Astrocyte (in vitro differentiated cells and primary cell): ENCODE data around the gene MYOZ1. TPM values are rescaled to one million over a fixed set of nuclear protein-coding genes. Genes with fewer than 3 reads are reported as not detected.
"Not testable (repeated sequence)": the region's sequence is repeated elsewhere in the genome, so short reads cannot be mapped to it uniquely, and the experiment has no call there.

Source experiments
- DNase-seq: peaks from one replicate; pipeline ENCODE4 v3.0.0-alpha.2; 2010; ENCODE audit warnings: low read depth
- FAIRE-seq: peaks from 2 replicates; lab custom pipeline; 2011; peaks lifted over from hg19 to GRCh38; lab: Jason Lieb, UNC
- H2AFZ ChIP-seq: 2 replicates; pipeline ENCODE4 v1.6.0; 2012; ENCODE audit warnings: low read depth, low read length, inconsistent platforms
- H3K27ac ChIP-seq: 2 replicates; pipeline ENCODE4 v1.5.1; 2011; ENCODE audit warnings: low read depth, low read length, inconsistent platforms
- H3K27me3 ChIP-seq: 2 replicates; pipeline ENCODE4 v1.6.0; 2011; ENCODE audit warnings: low read length, inconsistent platforms; ENCODE audit not compliant: insufficient read depth
- H3K36me3 ChIP-seq: 2 replicates; pipeline ENCODE4 v1.5.1; 2011; ENCODE audit warnings: low read length, inconsistent platforms; ENCODE audit not compliant: insufficient read depth
- H3K4me1 ChIP-seq: 2 replicates; pipeline ENCODE4 v1.5.1; 2011; ENCODE audit warnings: low read length, inconsistent platforms; ENCODE audit not compliant: insufficient read depth
- H3K4me2 ChIP-seq: 2 replicates; pipeline ENCODE4 v1.6.0; 2012; ENCODE audit warnings: low read length, inconsistent platforms
- H3K4me3 ChIP-seq: 2 replicates; pipeline ENCODE4 v1.5.1; 2011; ENCODE audit warnings: low read depth, mild to moderate bottlenecking, low read length, inconsistent platforms; ENCODE audit not compliant: insufficient read depth
- H3K79me2 ChIP-seq: 2 replicates; pipeline ENCODE4 v1.6.0; 2012; ENCODE audit warnings: mild to moderate bottlenecking, low read length, inconsistent platforms; ENCODE audit not compliant: insufficient read depth
- H3K9ac ChIP-seq: 2 replicates; pipeline ENCODE4 v1.6.0; 2012; ENCODE audit warnings: mild to moderate bottlenecking, low read length, inconsistent platforms
- H3K9me3 ChIP-seq: 2 replicates; pipeline ENCODE4 v1.5.1; 2012; ENCODE audit warnings: low read depth, mild to moderate bottlenecking, low read length, inconsistent platforms; ENCODE audit not compliant: insufficient read depth
- H4K20me1 ChIP-seq: 2 replicates; pipeline ENCODE4 v1.6.0; 2012; ENCODE audit warnings: low read length, inconsistent platforms; ENCODE audit not compliant: insufficient read depth
- H3K27ac Mint-ChIP-seq: one replicate; pipeline ENCODE4 v1.8.0; 2021; ENCODE audit warnings: mild to moderate bottlenecking, mixed read lengths; ENCODE audit not compliant: unreplicated experiment
- H3K27me3 Mint-ChIP-seq: one replicate; pipeline ENCODE4 v1.8.0; 2021; ENCODE audit warnings: low read depth, mixed read lengths; ENCODE audit not compliant: unreplicated experiment
- H3K36me3 Mint-ChIP-seq: one replicate; pipeline ENCODE4 v1.8.0; 2021; ENCODE audit warnings: low read depth, mixed read lengths; ENCODE audit not compliant: unreplicated experiment
- H3K4me1 Mint-ChIP-seq: one replicate; pipeline ENCODE4 v1.8.0; 2021; ENCODE audit warnings: low read depth, mixed read lengths; ENCODE audit not compliant: unreplicated experiment
- H3K4me3 Mint-ChIP-seq: one replicate; pipeline ENCODE4 v1.8.0; 2021; ENCODE audit warnings: mild to moderate bottlenecking, moderate library complexity, mixed read lengths; ENCODE audit not compliant: unreplicated experiment
- H3K9me3 Mint-ChIP-seq: one replicate; pipeline ENCODE4 v1.8.0; 2021; ENCODE audit warnings: mild to moderate bottlenecking, mixed read lengths; ENCODE audit not compliant: unreplicated experiment
- total RNA-seq: library from RNA; stranded (reverse); gene quantifications from 2 replicates; pipeline ENCODE4 v1.2.1, GENCODE V29; 2021

Gene MYOZ1
- total RNA-seq, 1 donor from 2014 or later, result 2.2 TPM

GRCh38 chr10:73668378-73668777, 27.1 kb upstream of the MYOZ1 start:
- H3K27me3 Mint-ChIP-seq, H3K27ac ChIP-seq: not testable (repeated sequence)

GRCh38 chr10:73666153-73666809, 25.0 kb upstream of the MYOZ1 start:
- H3K4me1 Mint-ChIP-seq, result peaks cover 16% of the 10 kb centered on the region
- H3K27me3 ChIP-seq, H3K79me2 ChIP-seq, H3K27me3 Mint-ChIP-seq, H4K20me1 ChIP-seq, H2AFZ ChIP-seq, H3K9me3 ChIP-seq, H3K4me3 ChIP-seq, H3K4me3 Mint-ChIP-seq, H3K9me3 Mint-ChIP-seq, H3K36me3 Mint-ChIP-seq, H3K36me3 ChIP-seq, H3K27ac ChIP-seq, H3K9ac ChIP-seq, H3K4me2 ChIP-seq, H3K27ac Mint-ChIP-seq, H3K4me1 ChIP-seq, FAIRE-seq: not testable (repeated sequence)
- peak; percentile 35 for DNase-seq

More at GRCh38 chr10:73668378-73668777, 27.1 kb upstream of the MYOZ1 start:
- H4K20me1 ChIP-seq, H3K27me3 ChIP-seq, H3K9me3 Mint-ChIP-seq, H3K4me3 ChIP-seq, H3K36me3 ChIP-seq, H3K4me3 Mint-ChIP-seq, H3K79me2 ChIP-seq, H3K27ac Mint-ChIP-seq, H3K4me1 ChIP-seq, H3K9me3 ChIP-seq, H3K36me3 Mint-ChIP-seq, H3K9ac ChIP-seq, FAIRE-seq, H3K4me1 Mint-ChIP-seq, H2AFZ ChIP-seq, H3K4me2 ChIP-seq, DNase-seq: not testable (repeated sequence)

- H3K27ac ChIP-seq, DNase-seq, FAIRE-seq: not testable (repeated sequence)
These were observed 24.3 kb upstream of the MYOZ1 start for GRCh38 chr10:73665581-73665980.

GRCh38 chr10:73664156-73665040, 23.1 kb upstream of the MYOZ1 start:
- not testable (repeated sequence) for H3K4me3 Mint-ChIP-seq, H3K9me3 Mint-ChIP-seq, H3K27me3 ChIP-seq, H4K20me1 ChIP-seq, H3K36me3 ChIP-seq, H3K4me3 ChIP-seq, H2AFZ ChIP-seq, H3K36me3 Mint-ChIP-seq, H3K27me3 Mint-ChIP-seq, FAIRE-seq, H3K9me3 ChIP-seq, H3K79me2 ChIP-seq, H3K4me1 ChIP-seq, H3K4me2 ChIP-seq, H3K27ac Mint-ChIP-seq, H3K9ac ChIP-seq, DNase-seq, H3K27ac ChIP-seq
- peaks cover 26% of the 10 kb centered on the region for H3K4me1 Mint-ChIP-seq

More at GRCh38 chr10:73665581-73665980, 24.3 kb upstream of the MYOZ1 start:
- not testable (repeated sequence) for H3K36me3 ChIP-seq, H4K20me1 ChIP-seq, H3K4me1 ChIP-seq, H3K79me2 ChIP-seq, H2AFZ ChIP-seq, H3K27me3 Mint-ChIP-seq, H3K27me3 ChIP-seq, H3K4me3 ChIP-seq, H3K36me3 Mint-ChIP-seq, H3K27ac Mint-ChIP-seq, H3K4me2 ChIP-seq, H3K9ac ChIP-seq, H3K4me3 Mint-ChIP-seq, H3K9me3 ChIP-seq, H3K9me3 Mint-ChIP-seq
- peaks cover 22% of the 10 kb centered on the region for H3K4me1 Mint-ChIP-seq

- H3K9me3 ChIP-seq, FAIRE-seq, H4K20me1 ChIP-seq, H3K27ac Mint-ChIP-seq, H3K4me3 Mint-ChIP-seq, H3K36me3 ChIP-seq, H3K36me3 Mint-ChIP-seq, H3K9me3 Mint-ChIP-seq, DNase-seq, H3K27ac ChIP-seq, H2AFZ ChIP-seq, H3K27me3 Mint-ChIP-seq, H3K9ac ChIP-seq, H3K4me1 ChIP-seq, H3K4me2 ChIP-seq, H3K4me3 ChIP-seq, H3K79me2 ChIP-seq, H3K27me3 ChIP-seq: not testable (repeated sequence)
- peaks cover 24% of the 10 kb centered on the region for H3K4me1 Mint-ChIP-seq
These were observed 22.3 kb upstream of the MYOZ1 start for GRCh38 chr10:73663621-73664020.

GRCh38 chr10:73662705-73663104, 21.4 kb upstream of the MYOZ1 start:
- not testable (repeated sequence) for H3K27me3 ChIP-seq, H2AFZ ChIP-seq, FAIRE-seq, H3K27ac ChIP-seq, H3K79me2 ChIP-seq, H3K36me3 ChIP-seq, H3K9me3 Mint-ChIP-seq, H3K27ac Mint-ChIP-seq, H4K20me1 ChIP-seq, H3K9me3 ChIP-seq, H3K4me1 ChIP-seq, H3K4me3 ChIP-seq, H3K4me2 ChIP-seq, H3K4me3 Mint-ChIP-seq, H3K27me3 Mint-ChIP-seq, H3K36me3 Mint-ChIP-seq, DNase-seq, H3K9ac ChIP-seq
- peaks cover 23% of the 10 kb centered on the region for H3K4me1 Mint-ChIP-seq
